ENCODE measurements around the gene MINDY4. TPM values are rescaled to one million over a fixed set of nuclear protein-coding genes. Genes with fewer than 3 reads are reported as not detected.
A peak's percentile ranks its signal among the peaks of the same experiment; 100 is the strongest.
"Not testable (repeated sequence)": the region's sequence is repeated elsewhere in the genome, so short reads cannot be mapped to it uniquely, and the experiment has no call there.

MINDY4 gene
- total RNA-seq, 1 donor from 2014 or later: 15.6 TPM

GRCh38 chr7:30815951-30816644 lies 44.9 kb downstream of the MINDY4 start:
- intact Hi-C loops (cut with DNase I): no loop called here
- DNase-seq (ENCODE audit: low spot score) (no peak), ATAC-seq (peak; percentile 36)

DNA sequence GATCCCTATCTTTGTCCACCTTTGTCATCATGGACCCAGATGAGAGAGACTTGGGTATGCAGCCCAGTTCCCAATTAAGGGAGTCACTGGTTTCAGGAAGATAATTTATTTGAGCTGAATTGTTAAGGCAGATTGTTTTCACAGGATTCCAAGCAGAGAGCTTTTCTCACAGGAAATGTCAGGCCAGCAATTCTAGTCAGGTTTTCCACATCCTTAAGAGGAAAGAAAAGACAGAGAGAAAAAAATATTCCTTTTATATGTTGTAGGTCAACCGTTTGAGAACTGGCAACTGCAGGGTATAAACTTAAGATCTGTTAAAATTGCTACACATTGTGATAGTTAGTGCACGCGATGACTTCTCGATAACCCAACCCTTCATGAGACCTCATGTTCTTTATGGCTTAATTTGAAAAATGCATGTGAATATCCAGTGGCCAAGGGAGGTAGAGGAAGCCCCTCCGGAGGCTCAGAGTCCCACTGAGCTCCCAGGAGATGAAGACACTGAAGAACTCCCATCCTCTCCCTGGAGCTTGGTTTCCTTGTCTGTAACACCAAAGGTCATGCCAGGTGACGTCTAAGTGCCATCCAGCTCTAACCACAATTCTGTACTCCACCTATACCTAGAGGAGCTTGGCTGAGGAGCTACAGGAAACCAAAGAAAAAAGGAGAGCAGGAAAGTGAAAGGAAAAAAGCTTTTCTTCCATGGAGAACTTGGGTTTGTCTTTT lies 45.6 kb downstream of the MINDY4 start:
- DNase-seq (ENCODE audit: low spot score) (no peak), ATAC-seq (peak; percentile 18)
- intact Hi-C loops (cut with DNase I): no loop called here

DNA sequence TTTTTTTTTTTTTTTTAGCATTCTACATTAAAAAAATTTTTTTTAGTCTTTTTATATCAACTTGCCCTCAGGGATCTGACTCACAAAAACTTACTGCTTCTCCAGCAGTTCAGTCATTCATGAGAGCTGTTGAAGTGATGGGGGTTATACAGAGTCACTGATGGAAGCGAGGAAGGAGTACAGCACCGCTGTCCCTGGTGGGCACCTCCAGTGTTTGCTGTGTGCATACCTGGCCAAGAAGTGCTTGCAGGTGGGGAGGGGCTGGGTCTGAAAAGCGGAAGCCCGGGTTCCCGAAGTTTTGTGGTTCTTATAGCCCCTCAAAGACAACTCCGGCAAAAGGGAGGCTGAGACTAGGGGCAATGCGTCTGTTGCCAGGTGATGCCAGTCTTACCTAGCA lies 46.2 kb downstream of the MINDY4 start:
- DNase-seq (ENCODE audit: low spot score): no peak
- intact Hi-C loops (cut with DNase I): no loop called here
- peak; percentile 56 for ATAC-seq

- DNase-seq (ENCODE audit: low spot score) (no peak), ATAC-seq (no peak)
- intact Hi-C loops (cut with DNase I): no loop called here
Measured at GRCh38 chr7:30824821-30825720, 53.9 kb downstream of the MINDY4 start.

DNA sequence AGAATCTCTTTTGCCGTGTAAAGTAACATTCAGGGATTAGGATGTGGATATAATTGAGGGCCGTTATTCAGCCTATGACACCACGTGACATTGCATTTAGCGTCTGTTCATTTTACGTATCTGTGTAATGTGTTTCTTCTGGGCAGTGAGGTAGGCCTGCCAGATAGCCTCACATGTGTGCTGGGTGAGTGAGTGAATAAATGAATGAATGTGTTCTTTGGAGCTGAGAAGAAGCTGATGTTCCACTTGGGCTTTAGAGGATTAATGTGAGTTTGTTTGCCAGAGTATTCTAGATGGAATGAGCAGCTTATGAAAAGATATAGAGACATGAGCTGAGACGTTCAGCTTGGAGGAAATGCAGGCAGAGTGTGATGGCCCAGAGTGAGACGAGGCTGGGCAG lies 55.0 kb downstream of the MINDY4 start:
- ATAC-seq (peak; percentile 58), DNase-seq (ENCODE audit: low spot score) (no peak)
- intact Hi-C loops (cut with DNase I): no loop called here

GRCh38 chr7:30828591-30828990 lies 57.4 kb downstream of the MINDY4 start:
- intact Hi-C loops (cut with DNase I): no loop called here

DNA sequence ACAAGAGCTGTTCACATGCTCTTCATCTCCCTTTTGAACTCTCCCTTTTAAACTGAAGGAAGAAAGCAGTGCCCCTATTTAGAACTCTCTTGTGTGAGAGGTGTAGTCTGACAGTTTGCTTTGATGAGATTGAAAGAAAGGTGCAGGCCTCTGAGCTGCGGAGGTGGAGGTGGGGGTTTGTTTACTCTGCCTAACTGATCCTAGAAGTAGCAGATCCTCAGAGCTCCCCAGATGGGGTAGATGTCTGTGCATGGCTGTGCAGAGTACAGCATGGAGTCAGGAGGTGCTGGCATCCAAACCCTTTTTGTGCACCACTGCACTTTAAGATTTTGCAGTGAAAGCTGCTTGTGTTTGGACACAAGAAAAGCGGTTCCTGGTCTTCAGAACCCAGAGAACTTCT lies 58.3 kb downstream of the MINDY4 start:
- DNase-seq (ENCODE audit: low spot score) (no peak), ATAC-seq (no peak)
- intact Hi-C loops (cut with DNase I): no loop called here

More at GRCh38 chr7:30828591-30828990, 57.4 kb downstream of the MINDY4 start:
- DNase-seq (ENCODE audit: low spot score) (no peak), ATAC-seq (no peak)

DNA sequence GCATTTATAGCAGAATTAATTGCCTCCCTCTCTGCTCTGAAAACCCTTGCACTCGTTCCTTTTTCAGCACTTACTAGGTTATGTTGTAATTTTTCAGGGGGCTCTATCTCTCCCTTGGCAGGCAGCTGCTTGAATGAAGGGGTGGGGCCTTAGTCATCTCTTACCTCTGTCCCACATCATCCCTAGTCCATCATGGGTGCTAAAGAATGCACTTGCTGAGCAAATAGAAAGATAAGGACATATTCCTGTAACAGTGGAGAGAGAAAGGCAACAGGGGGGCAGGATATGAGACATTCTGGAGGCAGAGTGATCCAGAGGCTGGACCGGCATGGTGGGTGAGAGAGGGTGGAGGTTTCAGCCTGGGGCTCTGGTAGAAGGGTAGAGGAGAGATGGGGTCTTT lies 60.0 kb downstream of the MINDY4 start:
- intact Hi-C loops (cut with DNase I): no loop called here
- ATAC-seq (no peak), DNase-seq (ENCODE audit: low spot score) (no peak)

GRCh38 chr7:30831936-30832335 lies 60.7 kb downstream of the MINDY4 start:
- ATAC-seq (no peak), DNase-seq (ENCODE audit: low spot score) (no peak)
- intact Hi-C loops (cut with DNase I): no loop called here

DNA sequence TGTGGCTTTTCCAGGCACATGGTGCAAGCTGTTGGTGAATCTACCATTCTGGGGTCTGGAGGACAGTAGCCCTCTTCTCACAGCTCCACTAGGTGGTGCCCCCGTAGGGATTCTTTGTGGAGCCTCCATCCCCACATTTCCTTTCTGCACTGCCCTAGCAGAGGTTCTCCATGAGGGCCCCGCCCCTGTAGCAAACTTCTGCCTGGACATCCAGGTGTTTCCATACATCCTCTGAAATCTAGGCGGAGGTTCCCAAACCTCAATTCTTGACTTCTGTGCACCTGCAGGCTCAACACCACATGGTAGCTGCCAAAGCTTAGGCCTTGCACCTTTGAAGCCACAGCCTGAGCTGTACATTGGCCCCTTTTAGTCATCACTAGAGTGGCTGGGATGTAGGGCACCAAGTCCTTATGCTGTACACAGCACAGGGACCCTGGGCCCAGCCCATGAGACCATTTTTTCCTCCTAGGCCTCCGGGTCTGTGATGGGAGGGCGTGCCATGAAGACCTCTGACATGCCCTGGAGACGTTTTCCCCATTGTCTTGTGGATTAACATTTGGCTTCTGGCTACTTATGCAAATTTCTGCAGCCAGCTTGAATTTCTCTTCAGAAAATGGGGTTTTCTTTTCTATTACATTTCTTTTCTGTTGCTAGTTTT lies 62.9 kb downstream of the MINDY4 start:
- ATAC-seq; DNase-seq (ENCODE audit: low spot score); intact Hi-C loops (cut with DNase I): not testable (repeated sequence)

DNA sequence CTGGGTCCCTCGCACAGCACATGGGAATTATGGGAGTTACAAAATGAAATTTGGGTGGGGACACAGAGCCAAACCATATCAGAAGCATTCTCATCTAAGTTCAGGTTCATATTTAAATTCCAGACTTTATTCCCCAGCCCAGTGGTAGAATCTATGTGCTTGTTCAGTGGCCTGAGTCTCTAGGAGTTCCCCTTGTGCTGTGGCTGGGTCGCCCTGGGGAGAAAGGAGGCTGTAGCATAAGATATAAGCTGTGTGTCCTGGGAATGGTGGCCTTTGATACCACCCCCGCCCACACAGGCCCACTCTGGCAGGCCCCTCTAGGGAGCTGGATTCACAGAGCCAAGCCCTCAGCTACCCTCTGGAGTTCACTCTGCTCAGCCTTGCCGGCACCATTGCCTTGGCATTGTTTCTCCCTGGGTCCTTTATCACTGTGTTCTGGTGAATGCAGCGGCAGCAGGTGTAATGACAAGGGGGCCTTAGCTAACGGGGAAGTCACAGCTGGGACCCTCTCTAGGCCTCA lies 64.2 kb downstream of the MINDY4 start:
- intact Hi-C loops (cut with DNase I): no loop called here
- no peak for ATAC-seq
- no peak for DNase-seq (ENCODE audit: low spot score)

- intact Hi-C loops (cut with DNase I): no loop called here
- DNase-seq (ENCODE audit: low spot score) (no peak), ATAC-seq (no peak)
Measured at GRCh38 chr7:30836991-30837390, 65.8 kb downstream of the MINDY4 start.

GRCh38 chr7:30837581-30837980 lies 66.4 kb downstream of the MINDY4 start:
- DNase-seq (ENCODE audit: low spot score) (no peak), ATAC-seq (no peak)
- intact Hi-C loops (cut with DNase I): no loop called here

DNA sequence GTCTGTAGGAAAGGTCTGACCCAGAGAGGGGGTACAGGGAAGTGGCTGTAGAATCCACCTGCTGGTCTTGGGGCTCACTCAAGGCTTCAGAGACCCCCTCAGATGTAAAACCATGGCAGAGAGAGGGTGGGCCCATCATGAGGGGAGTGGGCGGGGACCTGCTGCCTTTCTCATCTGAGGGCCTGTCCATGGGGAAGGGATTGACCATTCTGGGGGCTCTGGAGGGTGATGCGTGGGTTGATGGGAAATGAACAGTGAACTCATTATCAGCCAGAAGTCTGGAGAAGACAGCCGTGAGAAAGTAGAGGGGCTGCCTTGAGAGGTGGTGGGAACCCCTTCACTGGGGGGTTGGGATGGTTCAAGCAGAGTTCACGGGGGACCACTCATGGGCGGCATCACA lies 66.8 kb downstream of the MINDY4 start:
- ATAC-seq (no peak), DNase-seq (ENCODE audit: low spot score) (no peak)
- intact Hi-C loops (cut with DNase I): no loop called here

DNA sequence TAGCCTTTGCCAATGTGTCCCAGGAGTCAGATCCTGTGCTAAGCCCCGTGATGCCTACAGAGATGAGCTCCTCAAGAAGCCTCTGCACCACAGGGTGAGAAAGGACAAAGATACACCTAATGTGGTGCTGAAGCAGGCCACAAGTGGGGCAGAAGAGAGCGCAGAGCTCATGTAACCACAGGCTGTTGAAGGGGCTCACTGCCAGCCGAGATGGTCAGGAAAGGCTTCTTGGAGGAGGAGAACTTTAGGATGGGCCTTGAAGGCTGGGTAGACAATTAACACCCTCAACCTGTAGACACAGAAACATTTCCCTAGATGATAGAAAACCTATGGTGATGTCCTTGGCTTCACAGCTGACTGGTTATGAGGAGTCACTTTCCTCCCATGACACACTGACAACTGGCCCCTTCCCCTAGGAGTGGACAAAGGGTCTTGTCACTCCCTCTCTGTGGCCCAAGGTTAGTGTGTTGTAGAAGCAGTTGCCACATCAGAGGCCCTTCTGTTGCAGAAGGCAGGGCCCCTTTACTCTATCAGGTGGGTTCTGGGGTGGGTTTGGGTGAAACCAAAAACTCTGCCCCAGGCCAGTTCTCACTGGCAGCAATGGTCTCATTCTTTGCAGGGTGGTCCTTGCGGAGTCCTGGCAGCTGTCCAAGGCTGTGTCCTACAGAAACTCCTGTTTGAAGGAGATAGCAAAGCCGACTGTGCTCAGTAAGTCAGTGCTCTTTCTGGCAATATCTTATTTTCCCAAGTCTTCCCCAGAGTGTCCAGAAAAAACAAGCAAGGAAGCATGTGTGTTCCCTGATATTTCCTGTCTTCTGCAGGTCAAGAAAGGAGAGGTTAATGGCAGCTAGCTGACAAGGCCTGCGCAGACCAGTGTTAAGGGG lies 69.2 kb downstream of the MINDY4 start:
- DNase-seq (ENCODE audit: low spot score) (peak; percentile 70), ATAC-seq (peak; percentile 75)
- intact Hi-C loops (cut with DNase I): no loop called here

DNA sequence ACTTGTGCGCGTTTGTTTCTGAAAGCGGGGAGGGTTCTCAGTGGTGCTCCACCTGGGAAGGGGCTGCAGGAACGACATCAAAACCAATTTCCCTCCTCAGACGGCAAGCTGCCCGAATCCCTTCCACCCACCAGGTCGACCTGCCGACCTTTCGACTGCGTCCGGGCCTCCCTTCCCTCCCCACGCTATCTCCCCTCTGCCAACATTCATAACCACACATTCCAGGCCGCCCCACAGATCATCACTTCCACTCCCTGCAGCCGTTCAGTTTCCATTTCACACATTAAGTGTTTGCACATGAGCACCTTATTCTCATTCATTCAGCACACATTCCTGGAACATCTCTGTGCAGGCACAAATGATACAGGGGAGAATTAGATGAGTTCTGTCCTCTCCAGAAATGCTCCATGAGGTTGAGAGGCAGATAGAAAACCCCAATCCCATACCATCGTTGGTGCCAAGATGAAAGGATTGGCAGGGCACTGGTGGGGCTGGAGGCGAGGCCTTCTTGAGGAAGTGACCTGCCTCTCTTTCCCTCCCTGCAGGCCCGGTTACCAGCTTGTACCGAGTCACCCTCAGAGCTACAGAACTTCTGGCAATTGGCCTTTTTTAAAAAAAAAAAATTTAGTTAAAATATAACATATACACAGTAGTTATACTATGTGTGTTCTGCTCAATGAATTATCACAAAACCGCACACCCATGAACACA lies 70.0 kb downstream of the MINDY4 start:
- ATAC-seq: peak; percentile 82
- peak; percentile 76 for DNase-seq (ENCODE audit: low spot score)
- intact Hi-C loops (cut with DNase I): no loop called here

GRCh38 chr7:30841801-30842541 lies 70.8 kb downstream of the MINDY4 start:
- ATAC-seq (no peak), DNase-seq (ENCODE audit: low spot score) (no peak)
- intact Hi-C loops (cut with DNase I): no loop called here
